Activated CD4-positive, alpha-beta T cell treated with anti-CD3 and anti-CD28 coated beads, Interleukin-2, amount 50 U/mL, for 48 hours (primary cell): ENCODE results near the gene MLXIP.
A peak's percentile ranks its signal among the peaks of the same experiment; 100 is the strongest.
"Not testable (repeated sequence)": the region's sequence is repeated elsewhere in the genome, so short reads cannot be mapped to it uniquely, and the experiment has no call there.

Source experiments
- DNase-seq, 2 experiments: peaks; one replicate each; pipeline ENCODE4 v3.0.0-alpha.2; 2020

Gene MLXIP

GRCh38 chr12:122078141-122079032 lies at the start of gene MLXIP:
Gene MLXIP, plus strand, starts transcription at chr12:122078756. Its CDS starts 98 bp downstream, at chr12:122078854.
- peak; percentile 89 to 92 for DNase-seq

- DNase-seq, result peak; percentile 44 to 54
These were observed 49.5 kb upstream of the MLXIP start for GRCh38 chr12:122028905-122029560.

- no peak for DNase-seq
These were observed 48.7 kb upstream of the MLXIP start for GRCh38 chr12:122029620-122030423.

GRCh38 chr12:122030424-122031035 lies 48.0 kb upstream of the MLXIP start:
- DNase-seq, result no peak

- peak; percentile 71 to 77 for DNase-seq
These were observed 47.0 kb upstream of the MLXIP start for GRCh38 chr12:122031342-122032216.

- DNase-seq, result no peak
These were observed 46.0 kb upstream of the MLXIP start for GRCh38 chr12:122032580-122032979.

GRCh38 chr12:122035292-122035691 lies 43.3 kb upstream of the MLXIP start:
- DNase-seq, result no peak

GRCh38 chr12:122036153-122036552 lies 42.4 kb upstream of the MLXIP start:
- no peak for DNase-seq

GRCh38 chr12:122040579-122041386 lies 37.8 kb upstream of the MLXIP start:
- DNase-seq, result no peak

GRCh38 chr12:122041458-122041857 lies 37.1 kb upstream of the MLXIP start:
- DNase-seq, result not testable (repeated sequence)

GRCh38 chr12:122042910-122043309 lies 35.6 kb upstream of the MLXIP start:
- DNase-seq, result no peak

- no peak for DNase-seq
These were observed 35.1 kb upstream of the MLXIP start for GRCh38 chr12:122043476-122043875.

- no peak for DNase-seq
These were observed 33.3 kb upstream of the MLXIP start for GRCh38 chr12:122045262-122045661.

- no peak for DNase-seq
These were observed 32.4 kb upstream of the MLXIP start for GRCh38 chr12:122046145-122046544.

- DNase-seq, result no peak
These were observed 30.4 kb upstream of the MLXIP start for GRCh38 chr12:122048151-122048550.

GRCh38 chr12:122049827-122050226 lies 28.7 kb upstream of the MLXIP start:
- DNase-seq, result no peak

- DNase-seq, result no peak
These were observed 27.9 kb upstream of the MLXIP start for GRCh38 chr12:122050706-122051105.

- DNase-seq, result no peak
These were observed 27.2 kb upstream of the MLXIP start for GRCh38 chr12:122051231-122051876.

- DNase-seq, result no peak
These were observed 26.3 kb upstream of the MLXIP start for GRCh38 chr12:122052285-122052684.

GRCh38 chr12:122054842-122055520 lies 23.6 kb upstream of the MLXIP start:
- DNase-seq, result no peak
